Testis (tissue), 3 donors: ENCODE measurements around the gene DHH. TPM values are rescaled to one million over a fixed set of nuclear protein-coding genes. Genes with fewer than 3 reads are reported as not detected.
"Not testable (repeated sequence)": the region's sequence is repeated elsewhere in the genome, so short reads cannot be mapped to it uniquely, and the experiment has no call there.

ENCODE experiments used
- DNase-seq: peaks from one replicate; pipeline ENCODE4 v3.0.0-alpha.2; 2019
- H3K27ac ChIP-seq, 2 donors: fragments of 200-600 bp; sonication (generic); one replicate each; pipeline ENCODE4 v1.5.1; 2019
- H3K27me3 ChIP-seq: fragments of 200-600 bp; sonication (generic); one replicate; pipeline ENCODE4 v1.5.1; 2019
- H3K36me3 ChIP-seq: fragments of 200-600 bp; sonication (generic); one replicate; pipeline ENCODE4 v1.5.1; 2017; ENCODE audit warnings: low read depth; ENCODE audit errors: missing control alignments
- H3K4me1 ChIP-seq: fragments of 200-600 bp; sonication (generic); one replicate; pipeline ENCODE4 v1.5.1; 2019
- H3K4me3 ChIP-seq, 2 donors: fragments of 200-600 bp; sonication (generic); one replicate each; pipeline ENCODE4 v1.5.1; 2017 to 2019
- H3K9me3 ChIP-seq: fragments of 200-600 bp; sonication (generic); one replicate; pipeline ENCODE4 v1.5.1; 2017
- POLR2A ChIP-seq: fragments of 450-650 bp; IDR thresholded peaks from one replicate; pipeline ENCODE4 v1.6.1; 2017; ENCODE audit warnings: antibody characterized with exemption, mild to moderate bottlenecking, moderate library complexity
- WGBS, 2 donors: methylation state at CpG; one replicate each; pipeline ENCODE4 v1.1.5; 2018; 5-methylcytosine and 5-hydroxymethylcytosine counted together
- intact Hi-C: fragments of 100-400 bp; cut with DNase I; formaldehyde crosslinking; loops from one replicate; pipeline ENCODE4 v1.15.1; 2023; ENCODE audit warnings: low total_unique reads
- polyA plus RNA-seq: library from polyadenylated mRNA; stranded (reverse); fragments of 350-450 nt; fragmentation: Illumina TruSeq; extraction: RNeasy Lipid Tissue Mini Kit (QIAGEN cat#74804); gene quantifications from one replicate; pipeline ENCODE4 v1.2.3, GENCODE V29; 2014; ENCODE audit warnings: low read depth, low replicate concordance; ENCODE audit not compliant: insufficient read depth
- total RNA-seq, 2 donors: library from RNA; depleted of rRNA; stranded (reverse); fragments of >200 nt; gene quantifications; one replicate each; pipeline ENCODE4 v1.2.3, GENCODE V29; 2016
- TF ChIP-seq, protein P1 (sequence below), 3 experiments: fragments of 450-650 bp in 2 of 3; fragments of 200-600 bp in 1 of 3; sonication (generic) in 1 of 3; IDR thresholded peaks; one replicate each; pipeline ENCODE4 v1.5.1; 2016 to 2019; ENCODE audit warnings: antibody characterized with exemption in 3 of 3, mild to moderate bottlenecking in 2 of 3, moderate library complexity in 1 of 3

The DHH gene
- total and polyA plus RNA-seq, 3 donors from 2014 or later: 40.0 to 148 (median 97.6) TPM

DNA sequence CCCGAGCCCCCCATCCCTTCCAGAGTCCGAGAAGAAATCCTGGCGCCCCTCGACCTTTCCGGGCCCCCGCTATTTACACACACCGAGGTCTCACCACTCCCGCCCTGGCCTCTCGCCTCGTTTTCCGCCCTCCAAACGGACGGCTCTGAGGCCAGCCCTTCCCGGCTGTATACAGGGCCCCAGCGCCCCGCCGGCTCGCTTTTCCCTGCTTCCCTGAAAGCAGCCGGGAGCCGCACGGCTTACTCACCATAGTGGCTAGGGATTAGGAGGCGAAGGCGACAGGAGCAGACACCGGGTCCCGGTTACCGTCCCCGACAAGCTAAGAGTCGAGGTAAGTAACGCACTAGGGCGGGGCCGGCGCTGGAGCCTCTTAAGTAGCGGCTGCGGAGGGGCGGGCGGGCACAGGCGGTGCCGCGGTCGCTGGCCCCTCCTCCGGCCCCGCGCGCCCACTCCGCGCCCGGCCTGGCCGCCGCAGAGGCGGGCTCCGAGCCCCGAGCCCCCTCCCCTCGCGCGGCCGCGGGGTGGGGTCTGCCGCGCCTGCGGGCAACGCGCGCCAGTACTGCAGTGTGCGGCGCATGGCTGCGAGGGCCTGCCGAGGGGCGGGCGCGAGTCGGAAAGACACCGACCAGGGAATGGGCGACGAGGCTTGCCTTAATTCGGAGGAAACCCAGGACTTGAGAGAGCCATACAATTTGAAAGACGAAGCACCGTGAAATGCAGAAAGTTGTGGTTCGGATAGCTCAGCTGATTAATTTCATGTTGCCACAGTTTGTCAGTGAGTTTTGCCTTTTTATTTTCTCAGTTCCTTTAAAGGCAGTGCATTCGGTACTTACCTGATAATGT is 36.7 kb upstream of the DHH start, which contains the start of gene TUBA1B:
Gene TUBA1B, minus strand, starts transcription at position 345 of the 843 bp plus-strand sequence. Its CDS starts 95 bp downstream, at position 250.
- no peaks in the 10 kb centered on the region for H3K9me3 ChIP-seq
- intact Hi-C loops: loop anchor here (5.0 kb wide), 1 partner anchor 101 kb away; no protein-coding TSS in a partner anchor
- peaks cover 23% of the 10 kb centered on the region for H3K4me1 ChIP-seq
- no peaks in the 10 kb centered on the region for H3K27me3 ChIP-seq
- TF ChIP-seq, protein P1, sequence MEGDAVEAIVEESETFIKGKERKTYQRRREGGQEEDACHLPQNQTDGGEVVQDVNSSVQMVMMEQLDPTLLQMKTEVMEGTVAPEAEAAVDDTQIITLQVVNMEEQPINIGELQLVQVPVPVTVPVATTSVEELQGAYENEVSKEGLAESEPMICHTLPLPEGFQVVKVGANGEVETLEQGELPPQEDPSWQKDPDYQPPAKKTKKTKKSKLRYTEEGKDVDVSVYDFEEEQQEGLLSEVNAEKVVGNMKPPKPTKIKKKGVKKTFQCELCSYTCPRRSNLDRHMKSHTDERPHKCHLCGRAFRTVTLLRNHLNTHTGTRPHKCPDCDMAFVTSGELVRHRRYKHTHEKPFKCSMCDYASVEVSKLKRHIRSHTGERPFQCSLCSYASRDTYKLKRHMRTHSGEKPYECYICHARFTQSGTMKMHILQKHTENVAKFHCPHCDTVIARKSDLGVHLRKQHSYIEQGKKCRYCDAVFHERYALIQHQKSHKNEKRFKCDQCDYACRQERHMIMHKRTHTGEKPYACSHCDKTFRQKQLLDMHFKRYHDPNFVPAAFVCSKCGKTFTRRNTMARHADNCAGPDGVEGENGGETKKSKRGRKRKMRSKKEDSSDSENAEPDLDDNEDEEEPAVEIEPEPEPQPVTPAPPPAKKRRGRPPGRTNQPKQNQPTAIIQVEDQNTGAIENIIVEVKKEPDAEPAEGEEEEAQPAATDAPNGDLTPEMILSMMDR (IDR thresholded peaks at IDR 0.05): no peak
- peak; percentile 16 for TF ChIP-seq POLR2A
- H3K4me3 ChIP-seq: peak within 1 kb of the TSS; percentile 100
- 0 to 1% methylated on average over 8 to 56 of the region's 79 CpGs for WGBS, 2 donors
- DNase-seq: peak; percentile 97
- H3K36me3 ChIP-seq: peaks cover 4% of the 10 kb centered on the region
- H3K27ac ChIP-seq: peak within 1 kb of the TSS; percentile 100

DNA sequence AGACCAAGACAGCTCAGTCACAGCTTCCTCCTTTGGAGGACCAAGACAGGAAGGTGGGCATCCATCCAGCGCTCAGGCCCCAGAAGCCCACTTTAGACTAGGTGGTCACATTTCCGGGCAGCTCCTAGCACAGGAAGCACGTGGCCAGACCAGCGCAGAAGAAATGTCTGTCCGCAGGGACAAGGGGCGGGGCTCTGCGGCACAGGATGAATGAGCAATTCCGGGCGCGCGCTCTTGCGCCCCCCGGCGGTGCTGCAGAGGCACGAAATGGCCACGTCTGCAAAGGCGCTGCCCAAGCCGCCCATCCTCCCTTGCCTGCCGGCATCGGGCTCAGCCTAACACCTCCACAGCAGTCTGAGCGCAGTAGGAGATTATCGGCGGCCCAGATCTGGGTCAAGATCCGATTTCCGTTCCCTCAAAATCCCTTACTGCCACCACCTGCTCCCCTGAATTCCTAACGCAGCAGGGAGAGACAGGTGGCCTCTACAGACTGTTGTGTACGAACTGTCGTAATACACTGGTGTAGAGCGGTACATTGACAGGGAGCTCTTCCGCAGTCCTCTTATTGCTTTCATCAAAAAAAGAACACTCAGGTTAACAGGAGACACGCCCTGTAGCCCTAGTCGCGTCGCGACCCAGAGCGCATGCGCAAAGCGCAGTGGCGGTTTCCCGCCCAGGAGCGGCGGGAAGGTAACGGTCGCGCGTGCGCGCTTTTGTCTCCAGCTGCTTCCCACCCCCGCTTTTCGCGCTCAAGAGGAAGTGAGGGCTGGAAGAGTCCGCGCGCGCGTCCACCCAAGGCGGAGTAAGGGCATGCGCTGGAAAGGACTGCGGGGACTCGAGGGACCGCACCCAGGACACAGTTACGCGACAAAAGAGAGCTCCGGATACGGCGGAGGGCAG is 35.8 kb upstream of the DHH start:
- 0% methylated on average over 27 to 66 of the region's 66 CpGs for WGBS, 2 donors
- intact Hi-C loops: loop anchor here (5.0 kb wide), 1 partner anchor 102 kb away; no protein-coding TSS in a partner anchor

DNA sequence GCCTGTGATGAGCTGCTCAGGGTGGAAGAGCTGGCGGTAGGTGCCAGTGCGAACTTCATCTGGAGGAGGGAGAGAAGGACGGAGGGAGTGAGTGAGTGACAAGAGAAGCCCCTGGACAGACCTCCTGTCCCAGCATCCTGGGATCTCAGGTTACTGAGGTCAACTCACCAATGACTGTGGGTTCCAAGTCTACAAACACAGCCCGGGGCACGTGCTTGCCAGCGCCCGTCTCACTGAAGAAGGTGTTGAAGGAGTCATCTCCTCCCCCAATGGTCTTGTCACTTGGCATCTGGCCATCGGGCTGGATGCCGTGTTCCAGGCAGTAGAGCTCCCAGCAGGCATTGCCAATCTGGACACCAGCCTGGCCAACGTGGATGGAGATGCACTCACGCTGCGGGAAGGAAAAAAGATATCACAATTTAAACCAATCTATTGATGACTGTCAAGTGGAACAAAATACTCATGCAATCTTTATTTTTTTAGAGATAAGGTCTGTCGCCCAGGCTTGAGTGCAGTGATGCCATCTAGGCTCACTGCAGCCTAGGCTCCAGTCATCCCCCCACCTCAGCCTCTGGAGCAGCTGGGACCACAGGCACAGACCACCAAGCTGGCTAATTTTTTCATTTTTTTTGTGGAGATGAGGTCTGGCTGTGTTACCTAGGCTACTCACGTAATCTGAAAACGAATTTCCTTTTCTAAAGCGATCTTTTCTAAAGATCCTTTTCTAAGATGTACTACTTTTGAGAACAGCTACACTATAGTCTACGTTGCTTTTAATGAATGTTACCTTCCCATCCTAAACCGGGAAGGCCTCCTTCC is 34.9 kb upstream of the DHH start:
- H3K9me3 ChIP-seq: no peaks in the 10 kb centered on the region
- peaks cover 23% of the 10 kb centered on the region for H3K4me1 ChIP-seq
- DNase-seq: no peak
- peak overlapping the region; percentile 100 for H3K27ac ChIP-seq
- 41 to 50% methylated on average over 17 to 18 of the region's 18 CpGs for WGBS, 2 donors
- H3K36me3 ChIP-seq: peaks cover 4% of the 10 kb centered on the region
- peak overlapping the region; percentile 100 for H3K4me3 ChIP-seq
- no peaks in the 10 kb centered on the region for H3K27me3 ChIP-seq
- intact Hi-C loops: loop anchor here (5.0 kb wide), 1 partner anchor 103 kb away; no protein-coding TSS in a partner anchor
- TF ChIP-seq, protein P1 (IDR thresholded peaks at IDR 0.05): no peak
- no peak for TF ChIP-seq POLR2A

More for the DNA sequence above, 35.8 kb upstream of the DHH start:
- TF ChIP-seq, protein P1 (IDR thresholded peaks at IDR 0.05): peak; percentile 76 to 91 (median 90)
- peak; percentile 12 for TF ChIP-seq POLR2A
- Histone ChIP-seq H3K27me3 (no peaks in the 10 kb centered on the region), H3K27ac (peak overlapping the region; percentile 100), H3K36me3 (peaks cover 4% of the 10 kb centered on the region), H3K4me3 (peak overlapping the region; percentile 100), H3K4me1 (peaks cover 23% of the 10 kb centered on the region), H3K9me3 (no peaks in the 10 kb centered on the region)
- peak; percentile 95 for DNase-seq

DNA sequence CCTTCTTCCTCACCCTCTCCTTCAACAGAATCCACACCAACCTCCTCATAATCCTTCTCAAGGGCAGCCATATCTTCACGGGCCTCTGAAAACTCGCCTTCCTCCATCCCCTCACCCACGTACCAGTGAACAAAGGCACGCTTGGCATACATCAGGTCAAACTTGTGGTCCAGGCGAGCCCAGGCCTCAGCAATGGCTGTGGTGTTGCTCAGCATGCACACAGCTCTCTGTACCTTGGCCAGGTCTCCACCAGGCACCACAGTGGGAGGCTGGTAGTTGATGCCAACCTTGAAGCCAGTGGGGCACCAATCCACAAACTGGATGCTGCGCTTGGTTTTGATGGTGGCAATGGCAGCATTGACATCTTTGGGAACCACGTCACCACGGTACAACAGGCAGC is 33.4 kb upstream of the DHH start:
- H3K4me3 ChIP-seq, H3K27me3 ChIP-seq, intact Hi-C loops, H3K36me3 ChIP-seq, H3K27ac ChIP-seq, H3K9me3 ChIP-seq, DNase-seq: not testable (repeated sequence)
- 82 to 93% methylated on average over 2 to 8 of the region's 8 CpGs for WGBS, 2 donors
- H3K4me1 ChIP-seq: peaks cover 20% of the 10 kb centered on the region
